HL-60 (cell line): ENCODE measurements around the gene AKR7A3.

Experiments used
- CTCF ChIP-seq: IDR thresholded peaks from one replicate; pipeline ENCODE4 v1.5.1; 2011; ENCODE audit warnings: low read length, control low read depth, inconsistent platforms; ENCODE audit not compliant: insufficient read depth
- GABPA ChIP-seq: IDR thresholded peaks from 2 replicates; pipeline ENCODE4 v1.6.1; 2012; ENCODE audit warnings: low read depth
- POLR2AphosphoS5 ChIP-seq: IDR thresholded peaks from 2 replicates; pipeline ENCODE4 v1.6.1; 2012; ENCODE audit warnings: low read depth
- REST ChIP-seq: IDR thresholded peaks from 2 replicates; pipeline ENCODE4 v1.6.1; 2012; ENCODE audit warnings: low read depth; ENCODE audit not compliant: insufficient replicate concordance

- TF ChIP-seq CTCF (no peak), GABPA (no peak), REST (no peak), POLR2AphosphoS5 (no peak)
These were observed 32.5 kb upstream of the AKR7A3 start for GRCh38 chr1:19321071-19321470.
